ENCODE results near the gene UROC1. TPM values are rescaled to one million over a fixed set of nuclear protein-coding genes. Genes with fewer than 3 reads are reported as not detected.

UROC1 gene
- total RNA-seq, 2 donors from 2014 or later, result not detected

DNA sequence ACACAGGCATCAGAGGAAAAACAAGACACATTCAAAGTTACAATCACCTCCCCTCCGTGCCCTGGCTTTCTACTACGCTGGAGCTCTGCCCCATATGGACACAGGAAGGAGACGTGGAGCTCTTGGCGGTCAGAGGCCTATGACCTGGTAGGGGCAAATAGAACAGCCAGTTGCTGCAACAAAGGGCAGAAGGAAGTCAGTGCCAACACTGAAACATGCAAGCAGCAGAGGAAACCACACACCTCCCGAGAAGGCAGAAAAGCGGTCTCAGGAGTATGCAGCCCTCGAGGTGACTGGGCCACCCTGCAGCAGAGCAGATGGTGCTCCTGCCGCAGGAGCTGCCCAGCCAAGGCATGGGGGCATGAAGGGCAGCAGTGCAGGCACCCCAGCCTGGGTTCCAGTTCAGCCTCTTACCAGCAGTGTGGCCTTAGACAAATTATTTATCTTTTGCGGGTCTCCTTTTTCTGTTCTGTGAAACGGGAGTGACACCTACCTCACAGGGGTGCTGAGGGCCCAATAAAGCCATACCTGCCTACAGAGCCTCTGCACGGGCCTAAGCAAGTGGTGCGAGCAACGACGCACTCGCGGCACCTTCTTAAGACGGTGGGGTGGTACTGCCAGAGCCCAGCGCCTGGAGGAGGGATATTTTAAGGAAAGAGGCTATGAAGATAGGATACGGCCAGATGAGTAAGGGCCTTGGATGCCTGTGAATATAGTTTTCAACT, 50.5 kb downstream of the UROC1 start:
- ATAC-seq (no peak), DNase-seq (peak in 1 of 4 donors; percentile 30)
- Histone ChIP-seq H3K4me3 (no peak overlapping the region), H3K9me3 (no peaks in the 10 kb centered on the region), H3K27ac (peak overlapping the region in 3 of 4 donors; percentile 6 to 77 (median 76)), H3K27me3 (no peaks in the 10 kb centered on the region), H3K4me1 (peaks cover 71% of the 10 kb centered on the region), H3K36me3 (replicated peaks in 1 of 2; ENCODE audit: insufficient read depth in 1 of 2, low read depth in 2 of 2) (peaks cover 10 to 16% of the 10 kb centered on the region in 2 donors)
- intact Hi-C loops (cut with DNase I), result no loop called here
- 64 to 66% methylated on average over 18 to 19 of the region's 19 CpGs for WGBS, 2 donors
- TF ChIP-seq, protein P1, sequence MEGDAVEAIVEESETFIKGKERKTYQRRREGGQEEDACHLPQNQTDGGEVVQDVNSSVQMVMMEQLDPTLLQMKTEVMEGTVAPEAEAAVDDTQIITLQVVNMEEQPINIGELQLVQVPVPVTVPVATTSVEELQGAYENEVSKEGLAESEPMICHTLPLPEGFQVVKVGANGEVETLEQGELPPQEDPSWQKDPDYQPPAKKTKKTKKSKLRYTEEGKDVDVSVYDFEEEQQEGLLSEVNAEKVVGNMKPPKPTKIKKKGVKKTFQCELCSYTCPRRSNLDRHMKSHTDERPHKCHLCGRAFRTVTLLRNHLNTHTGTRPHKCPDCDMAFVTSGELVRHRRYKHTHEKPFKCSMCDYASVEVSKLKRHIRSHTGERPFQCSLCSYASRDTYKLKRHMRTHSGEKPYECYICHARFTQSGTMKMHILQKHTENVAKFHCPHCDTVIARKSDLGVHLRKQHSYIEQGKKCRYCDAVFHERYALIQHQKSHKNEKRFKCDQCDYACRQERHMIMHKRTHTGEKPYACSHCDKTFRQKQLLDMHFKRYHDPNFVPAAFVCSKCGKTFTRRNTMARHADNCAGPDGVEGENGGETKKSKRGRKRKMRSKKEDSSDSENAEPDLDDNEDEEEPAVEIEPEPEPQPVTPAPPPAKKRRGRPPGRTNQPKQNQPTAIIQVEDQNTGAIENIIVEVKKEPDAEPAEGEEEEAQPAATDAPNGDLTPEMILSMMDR (IDR thresholded peaks at IDR 0.05), result no peak
- TF ChIP-seq POLR2A (IDR thresholded peaks at IDR 0.05), result no peak

DNA sequence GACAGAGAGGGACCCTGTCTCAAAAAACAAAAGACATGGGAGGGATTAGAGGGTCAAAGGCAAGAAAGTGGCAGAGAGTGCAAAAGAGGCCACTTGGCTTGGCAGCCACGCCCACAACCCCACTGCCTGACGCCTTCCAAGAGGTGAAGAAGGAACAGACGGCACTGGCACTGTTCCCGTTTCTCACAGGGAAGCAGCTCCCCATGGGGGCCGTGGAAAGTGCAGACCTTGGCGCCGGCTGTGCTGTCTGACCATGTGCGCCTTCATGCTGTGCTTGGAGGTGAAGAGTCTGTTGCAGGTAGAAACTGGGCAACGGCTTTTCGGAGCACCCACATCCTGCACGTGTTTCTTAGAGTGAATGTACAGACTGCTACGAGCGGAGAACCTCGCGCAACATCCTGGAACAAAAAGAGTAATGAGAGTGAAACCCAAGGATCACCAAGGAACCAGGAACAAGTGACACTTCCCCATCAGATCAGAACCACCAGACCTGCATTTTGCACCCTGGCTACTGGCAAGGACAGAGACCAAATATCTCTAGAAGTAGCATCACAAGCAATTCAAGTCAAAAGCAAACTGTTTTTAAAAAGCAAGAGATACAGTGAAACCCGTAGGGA, 51.5 kb downstream of the UROC1 start:
- peak; percentile 63 to 88 (median 76) for DNase-seq
- WGBS, 2 donors, result 35 to 49% methylated on average over 11 to 16 of the region's 16 CpGs
- no peak for TF ChIP-seq POLR2A (IDR thresholded peaks at IDR 0.05)
- TF ChIP-seq, protein P1 (IDR thresholded peaks at IDR 0.05), result no peak
- peak; percentile 20 for ATAC-seq
- Histone ChIP-seq H3K36me3 (replicated peaks in 1 of 2; ENCODE audit: insufficient read depth in 1 of 2, low read depth in 2 of 2) (peaks cover 16 to 24% of the 10 kb centered on the region in 2 donors), H3K9me3 (no peaks in the 10 kb centered on the region), H3K4me1 (peaks cover 73% of the 10 kb centered on the region), H3K27me3 (no peaks in the 10 kb centered on the region), H3K4me3 (no peak overlapping the region), H3K27ac (peak overlapping the region in 3 of 4 donors; percentile 59 to 77 (median 76))
- intact Hi-C loops (cut with DNase I), result no loop called here

DNA sequence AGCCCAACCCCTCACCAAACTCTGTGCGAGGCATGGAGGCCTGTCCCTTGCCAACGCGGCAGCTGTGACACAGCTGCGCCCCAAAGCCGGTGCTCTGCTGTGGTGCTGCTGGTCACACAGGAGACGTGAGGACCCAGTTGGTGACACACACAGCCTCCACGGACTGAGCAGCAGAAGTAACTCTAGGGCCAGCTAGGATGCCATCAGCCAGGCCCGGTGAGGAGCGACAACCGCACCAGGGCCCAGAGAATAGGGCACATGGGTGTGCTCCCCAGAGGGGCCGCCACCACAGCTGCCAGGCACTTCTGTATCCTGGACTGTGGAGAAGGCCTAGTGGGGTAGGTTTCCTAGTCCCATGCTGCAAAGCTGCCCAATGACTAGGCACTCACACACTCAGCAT, 52.6 kb downstream of the UROC1 start:
- H3K36me3 ChIP-seq (replicated peaks in 1 of 2; ENCODE audit: insufficient read depth in 1 of 2, low read depth in 2 of 2), result peaks cover 13 to 28% of the 10 kb centered on the region in 2 donors
- no peaks in the 10 kb centered on the region for H3K9me3 ChIP-seq
- peak; percentile 54 for ATAC-seq

DNA sequence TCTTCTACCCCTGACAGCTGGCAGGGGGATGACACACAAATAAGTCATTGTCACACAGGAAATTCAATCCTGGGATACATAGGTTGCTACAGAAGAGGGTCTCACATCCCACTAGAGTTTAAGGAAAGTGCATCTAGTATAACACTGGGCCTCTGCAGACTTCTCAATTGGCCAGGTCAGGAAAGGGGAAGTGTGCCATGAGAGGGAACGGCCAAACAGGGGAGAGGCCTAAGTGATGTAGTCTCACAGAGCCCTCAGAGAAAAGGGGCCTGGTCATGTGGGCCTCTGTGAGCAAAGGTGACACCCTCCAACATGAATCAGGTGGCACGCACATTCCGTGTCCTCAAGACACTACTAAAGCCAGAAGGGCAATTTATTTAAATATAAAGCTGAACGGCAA, 53.1 kb downstream of the UROC1 start:
- ATAC-seq (no peak), DNase-seq (no peak)
- intact Hi-C loops (cut with DNase I), result no loop called here
- H3K4me1 ChIP-seq, result peaks cover 86% of the 10 kb centered on the region
- H3K36me3 ChIP-seq (replicated peaks in 1 of 2; ENCODE audit: insufficient read depth in 1 of 2, low read depth in 2 of 2), result peaks cover 15 to 24% of the 10 kb centered on the region in 2 donors
- peak overlapping the region; percentile 26 to 77 (median 68) for H3K27ac ChIP-seq
- TF ChIP-seq POLR2A (IDR thresholded peaks at IDR 0.05), result no peak
- TF ChIP-seq, protein P1 (IDR thresholded peaks at IDR 0.05), result no peak
- no peak overlapping the region for H3K4me3 ChIP-seq
- H3K27me3 ChIP-seq, result no peaks in the 10 kb centered on the region
- H3K9me3 ChIP-seq, result no peaks in the 10 kb centered on the region
- 62 to 67% methylated on average over 4 of the region's 4 CpGs for WGBS, 2 donors

More for the DNA sequence above, 52.6 kb downstream of the UROC1 start:
- Histone ChIP-seq H3K27ac (peak overlapping the region; percentile 26 to 77 (median 68)), H3K4me3 (no peak overlapping the region), H3K27me3 (no peaks in the 10 kb centered on the region), H3K4me1 (peaks cover 81% of the 10 kb centered on the region)
- 62 to 67% methylated on average over 2 to 11 of the region's 11 CpGs for WGBS, 2 donors
- intact Hi-C loops (cut with DNase I), result no loop called here
- DNase-seq, result peak; percentile 50 to 77 (median 62)
- no peak for TF ChIP-seq POLR2A (IDR thresholded peaks at IDR 0.05)
- TF ChIP-seq, protein P1 (IDR thresholded peaks at IDR 0.05), result no peak

Measured in body of pancreas (tissue), 4 donors.